GM12892 (cell line): Measurements from ENCODE around the gene RIPOR1.
"Not testable (repeated sequence)": the region's sequence is repeated elsewhere in the genome, so short reads cannot be mapped to it uniquely, and the experiment has no call there.

Experiments
- DNase-seq: peaks from one replicate; pipeline ENCODE4 v3.0.0; 2011; ENCODE audit not compliant: insufficient read length
- FAIRE-seq: peaks from 2 replicates; lab custom pipeline; 2011; peaks lifted over from hg19 to GRCh38; lab: Jason Lieb, UNC
- POLR2A ChIP-seq: IDR thresholded peaks from 2 replicates; pipeline ENCODE4 v1.6.1; 2011; ENCODE audit warnings: low read depth, low read length, control low read depth
- POLR2AphosphoS5 ChIP-seq: IDR thresholded peaks from 2 replicates; pipeline ENCODE4 v1.6.1; 2011; ENCODE audit warnings: low read depth, low read length, control low read depth
- TAF1 ChIP-seq: IDR thresholded peaks from 2 replicates; pipeline ENCODE4 v1.6.1; 2011; ENCODE audit warnings: low read depth, mild to moderate bottlenecking, control low read depth, low read length, borderline replicate concordance

RIPOR1 gene

DNA sequence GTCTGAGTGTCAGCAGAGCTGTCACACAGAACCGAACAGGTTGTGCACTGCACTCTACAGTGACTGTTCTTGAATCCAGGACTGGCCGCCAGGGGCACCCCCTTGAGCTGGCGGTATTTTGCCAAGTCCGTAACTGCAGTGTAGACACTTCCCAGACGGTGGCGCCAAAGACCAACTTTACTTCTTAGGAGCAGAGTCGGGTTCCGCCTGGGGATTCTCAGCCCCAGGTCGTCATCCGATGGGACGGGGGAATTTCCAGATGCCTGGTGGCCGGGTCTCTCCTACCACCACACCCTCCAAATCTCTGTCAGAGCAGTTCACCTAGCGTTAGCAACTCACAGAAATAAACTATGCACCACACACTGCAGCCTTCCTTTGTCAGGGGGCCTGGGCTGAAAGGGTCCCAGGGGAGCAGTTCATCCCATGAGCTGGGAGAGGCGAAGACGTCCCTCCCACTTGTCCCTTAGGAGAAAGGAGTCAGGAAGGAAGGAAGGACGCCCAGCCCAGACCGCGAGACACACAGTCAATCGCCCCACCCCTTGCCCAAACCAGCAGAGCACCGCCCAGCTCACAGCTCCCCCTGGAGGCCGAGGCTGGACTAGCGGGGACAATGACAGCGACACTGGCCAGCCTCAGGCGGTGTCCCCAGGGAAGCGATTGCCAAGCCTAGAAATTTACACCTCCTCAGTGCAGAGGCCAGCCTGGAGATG is 7.4 kb upstream of the RIPOR1 start:
- peak; percentile 86 for DNase-seq
- TF ChIP-seq TAF1: no peak
- no peak for TF ChIP-seq POLR2AphosphoS5
- no peak for TF ChIP-seq POLR2A
- peak; percentile 94 for FAIRE-seq

DNA sequence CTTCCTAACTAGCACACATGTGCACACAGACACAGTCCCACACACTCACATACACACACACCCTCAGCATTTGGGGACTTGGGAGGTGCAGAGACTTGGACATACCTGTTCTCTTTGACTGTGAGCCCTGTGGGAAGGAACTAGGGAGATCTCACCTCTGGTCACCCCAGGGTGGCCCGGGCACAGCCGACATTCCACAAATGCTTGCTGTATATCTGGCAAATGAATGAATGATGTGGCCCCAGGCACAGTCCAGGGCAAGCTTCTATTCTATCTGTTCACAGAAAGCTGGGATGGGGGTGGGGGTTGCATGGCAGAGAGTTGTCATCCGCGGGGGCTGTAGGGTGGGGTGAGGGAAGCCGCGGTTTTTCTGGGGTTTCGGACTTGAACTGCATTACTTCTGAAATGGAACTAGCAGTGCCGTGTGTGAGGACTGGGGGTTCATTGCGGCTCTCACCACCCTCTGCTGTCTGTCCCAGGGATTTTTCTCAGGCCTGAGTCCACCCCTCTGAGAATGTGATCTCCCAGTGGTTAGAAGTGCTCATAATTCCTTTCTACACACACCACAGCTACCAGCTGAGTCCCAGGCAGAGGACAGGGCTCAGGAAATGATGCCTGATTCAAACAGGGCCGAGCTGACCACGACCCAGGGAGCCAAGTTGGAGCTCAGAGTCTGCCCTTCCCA is 3.3 kb upstream of the RIPOR1 start:
- DNase-seq (no peak), FAIRE-seq (no peak)
- TF ChIP-seq TAF1 (no peak), POLR2A (no peak), POLR2AphosphoS5 (no peak)

- TF ChIP-seq POLR2AphosphoS5: no peak
- no peak for TF ChIP-seq POLR2A
- TF ChIP-seq TAF1: no peak
- DNase-seq (no peak), FAIRE-seq (no peak)
Measured at GRCh38 chr16:67526149-67526791, 2.4 kb upstream of the RIPOR1 start.

DNA sequence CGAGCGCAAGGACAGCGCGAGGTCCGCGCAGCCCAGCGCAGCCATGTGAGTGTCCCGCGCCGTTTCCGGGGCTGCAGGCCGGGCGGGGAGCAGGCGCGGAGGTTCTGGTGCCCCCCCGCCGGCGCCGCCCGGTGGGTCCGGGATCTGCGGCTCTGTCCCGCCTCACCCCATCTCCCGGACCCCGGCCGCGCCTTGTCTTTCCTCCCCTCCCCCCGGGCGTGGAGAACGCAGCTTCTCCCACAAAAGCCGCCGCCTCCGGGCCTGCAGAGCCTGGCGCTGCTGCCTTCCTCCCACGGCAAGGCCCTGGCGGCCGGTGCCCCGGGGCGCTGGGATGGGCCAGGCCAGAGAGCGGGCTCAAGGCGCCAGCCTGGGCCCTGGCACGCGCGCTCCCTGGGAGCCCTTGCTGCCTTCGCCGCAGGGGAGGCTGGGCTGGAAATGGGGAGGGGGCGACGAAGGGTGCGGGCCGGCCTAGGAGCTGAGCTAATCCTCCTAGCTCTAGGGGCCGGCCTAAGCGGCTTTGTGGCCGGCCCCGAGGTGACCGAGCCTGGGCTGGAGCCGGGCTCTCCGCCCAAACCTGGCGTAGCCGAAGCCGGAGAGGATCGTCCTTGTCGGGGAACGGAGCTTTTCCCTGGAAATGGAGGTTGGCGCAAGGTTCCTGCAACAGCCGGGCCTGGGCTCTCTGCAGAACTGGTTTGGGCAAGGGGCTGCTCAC is 397 bp downstream of the RIPOR1 start:
- DNase-seq (no peak), FAIRE-seq (no peak)
- no peak for TF ChIP-seq TAF1
- TF ChIP-seq POLR2A: no peak

- DNase-seq (no peak), FAIRE-seq (peak; percentile 66)
- TF ChIP-seq TAF1 (no peak), POLR2A (no peak), POLR2AphosphoS5 (no peak)
Measured at GRCh38 chr16:67529582-67530012, 968 bp downstream of the RIPOR1 start.

DNA sequence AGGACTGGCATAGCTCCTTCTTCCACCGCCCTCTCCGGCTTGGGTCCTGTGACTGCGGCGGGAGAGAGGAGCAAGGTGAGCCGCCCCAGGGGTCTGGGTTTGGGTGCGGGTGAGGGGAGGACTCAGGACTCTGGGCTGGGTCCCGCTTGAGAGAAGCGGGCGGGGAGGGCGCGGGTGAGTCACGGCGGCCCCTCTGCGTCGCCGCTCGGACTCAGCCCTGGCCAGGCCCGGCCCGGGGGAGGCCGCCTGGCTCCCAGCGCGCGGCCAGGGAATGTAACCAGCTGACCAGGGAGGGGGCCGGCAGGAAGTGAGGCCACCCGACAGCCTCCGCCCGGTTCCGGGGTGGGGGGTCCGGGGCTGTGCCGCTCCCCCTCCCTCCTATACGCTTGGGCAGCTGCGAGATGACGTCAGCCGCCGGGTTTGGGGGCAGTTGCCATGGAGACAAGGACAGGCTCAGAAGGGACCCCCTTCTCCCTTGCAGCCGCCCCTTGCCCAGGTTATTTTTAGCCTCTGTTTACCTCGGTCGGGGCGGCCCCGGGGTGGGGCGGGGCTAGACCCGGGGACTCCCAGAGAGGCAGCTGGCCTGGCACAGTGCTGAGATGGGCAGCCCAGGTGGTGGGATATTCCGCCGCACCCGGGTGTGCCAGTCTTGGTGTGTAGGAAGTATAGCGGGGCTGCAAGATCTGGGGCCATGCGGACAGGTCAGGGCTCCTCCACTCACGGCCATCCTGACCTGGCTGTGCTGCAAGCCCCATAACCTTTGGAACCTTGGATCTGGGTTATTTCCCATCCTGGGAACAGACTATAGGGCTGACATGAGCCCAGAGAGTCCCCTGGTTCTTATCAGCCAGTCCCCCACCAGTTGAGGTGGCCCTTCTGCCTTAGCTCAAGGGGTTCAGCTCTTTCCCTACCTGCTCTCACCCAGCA is 1.6 kb downstream of the RIPOR1 start:
- TF ChIP-seq TAF1 (no peak), POLR2A (no peak), POLR2AphosphoS5 (no peak)
- no peak for DNase-seq
- FAIRE-seq: no peak

DNA sequence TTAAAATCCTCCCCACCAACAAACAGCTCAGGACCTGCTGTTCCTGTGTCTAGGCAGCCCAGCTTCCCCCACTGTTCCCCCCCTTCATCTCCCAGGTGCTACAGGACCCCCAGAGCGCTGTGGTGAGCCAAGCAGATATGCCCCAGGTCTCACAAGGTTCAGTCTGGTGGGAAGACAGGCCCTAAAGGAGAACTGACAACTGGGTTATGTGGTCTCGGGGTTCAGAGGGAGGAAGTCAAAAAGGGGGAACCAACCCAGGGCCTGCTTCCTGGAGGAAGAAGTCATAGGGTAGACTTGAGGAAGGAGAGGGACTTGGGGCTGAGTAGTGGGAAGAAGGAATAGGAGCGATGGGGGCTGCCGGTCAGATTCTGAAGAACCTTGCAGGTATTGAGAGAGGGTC is 2.6 kb downstream of the RIPOR1 start:
- no peak for TF ChIP-seq TAF1
- TF ChIP-seq POLR2AphosphoS5: no peak
- no peak for TF ChIP-seq POLR2A
- FAIRE-seq: no peak
- DNase-seq: no peak

DNA sequence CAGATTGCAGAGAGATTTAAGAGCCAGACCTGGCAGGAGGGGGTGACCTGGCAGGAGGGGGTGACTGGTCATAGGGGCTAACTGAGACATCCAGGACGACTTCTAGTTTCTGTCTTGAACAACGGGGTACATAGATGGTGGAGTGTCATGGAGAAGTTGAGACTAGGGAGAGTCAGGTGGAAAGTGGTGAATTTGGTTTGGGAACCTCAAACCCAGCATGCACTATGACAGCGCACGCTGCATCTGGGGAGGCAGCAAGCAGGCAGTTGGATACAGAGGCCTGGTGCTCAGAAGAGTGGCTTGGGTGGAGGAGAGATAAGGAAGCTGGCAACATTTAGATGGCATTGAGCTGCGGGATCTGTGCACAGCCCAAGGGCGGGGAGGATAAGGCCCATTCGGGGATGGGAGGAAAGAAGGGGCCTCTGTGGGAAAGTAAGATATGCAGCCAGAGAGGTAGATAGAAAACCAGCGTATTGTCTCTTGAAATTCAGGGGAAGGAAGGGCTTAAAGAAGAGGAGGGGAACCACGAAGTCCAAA is 4.5 kb downstream of the RIPOR1 start:
- FAIRE-seq (no peak), DNase-seq (no peak)
- no peak for TF ChIP-seq TAF1
- TF ChIP-seq POLR2AphosphoS5: no peak
- no peak for TF ChIP-seq POLR2A

DNA sequence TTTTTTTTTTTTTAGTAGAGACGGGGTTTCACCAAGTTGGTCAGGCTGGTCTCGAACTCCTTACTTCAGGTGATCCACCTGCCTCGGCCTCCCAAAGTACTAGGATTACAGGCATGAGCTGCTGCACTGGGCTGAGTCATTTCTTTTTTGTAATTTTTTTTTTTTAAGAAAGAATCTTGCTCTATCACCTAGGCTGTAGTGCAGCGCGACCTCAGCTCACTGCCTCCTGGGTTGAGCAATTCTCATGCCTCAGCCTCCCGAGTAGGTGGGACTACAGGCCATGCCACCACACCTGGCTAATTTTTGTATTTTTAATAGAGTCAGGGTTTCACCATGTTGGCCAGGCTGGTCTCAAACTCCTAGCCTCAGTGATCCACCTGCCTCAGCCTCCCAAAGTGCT is 5.4 kb downstream of the RIPOR1 start:
- FAIRE-seq: not testable (repeated sequence)

DNA sequence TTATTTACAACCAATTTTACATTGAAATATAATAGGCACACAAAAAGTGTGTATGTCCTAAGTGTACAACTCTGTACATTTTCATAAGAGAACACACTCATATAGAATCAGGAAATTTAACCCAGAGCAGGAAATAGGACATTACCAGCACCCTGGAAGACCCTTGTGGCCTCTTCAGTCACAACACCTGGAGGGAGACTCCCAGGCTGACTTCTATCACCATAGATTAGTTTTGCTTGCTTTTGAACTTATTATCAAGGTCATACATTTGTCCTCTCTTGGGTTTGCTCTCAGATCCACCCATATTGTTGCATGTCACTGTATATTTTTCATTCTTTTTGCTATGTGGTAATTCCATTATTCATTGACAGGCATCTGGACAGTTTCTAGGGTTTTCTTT is 5.8 kb downstream of the RIPOR1 start:
- TF ChIP-seq POLR2A (no peak), POLR2AphosphoS5 (no peak), TAF1 (no peak)
- no peak for DNase-seq
- FAIRE-seq: no peak

More for the DNA sequence above, 5.4 kb downstream of the RIPOR1 start:
- DNase-seq: not testable (repeated sequence)
